Peyer's patch (tissue), 4 donors: ENCODE results near the gene PEMT. TPM values are rescaled to one million over a fixed set of nuclear protein-coding genes. Genes with fewer than 3 reads are reported as not detected.

Experiments used
- DNase-seq, 3 donors: peaks; one replicate each; pipeline ENCODE4 v3.0.0-alpha.2; 2017 to 2019
- H3K27ac ChIP-seq, 4 donors: fragments of 200-600 bp; sonication (generic); one replicate each; pipeline ENCODE4 v1.5.1; 2016 to 2019
- H3K27me3 ChIP-seq, 2 donors: fragments of 200-600 bp; sonication (generic); one replicate each; pipeline ENCODE4 v1.5.1; 2019
- H3K36me3 ChIP-seq, 3 donors: fragments of 200-600 bp; sonication (generic); one replicate each; pipeline ENCODE4 v1.5.1; 2016 to 2019
- H3K4me1 ChIP-seq, 4 donors: fragments of 200-600 bp; sonication (generic); one replicate each; pipeline ENCODE4 v1.5.1; 2016 to 2019
- H3K4me3 ChIP-seq, 4 donors: fragments of 200-600 bp; sonication (generic); 1 replicate in 3 of 4; 2 replicates in 1 of 4; pipeline ENCODE4 v1.5.1; 2016 to 2019; ENCODE audit warnings: mild to moderate bottlenecking in 1 of 4
- H3K9me3 ChIP-seq, 4 donors: fragments of 200-600 bp; sonication (generic); one replicate each; pipeline ENCODE4 v1.5.1; 2016 to 2019; ENCODE audit warnings: mild to moderate bottlenecking in 1 of 4
- POLR2A ChIP-seq, 2 donors: fragments of 450-650 bp; IDR thresholded peaks; one replicate each; pipeline ENCODE4 v1.5.1; 2017; ENCODE audit warnings: antibody characterized with exemption in 2 of 2, mild to moderate bottlenecking in 2 of 2, moderate library complexity in 2 of 2
- total RNA-seq, 4 donors: library from RNA; depleted of rRNA; stranded (reverse); fragments of >200 nt; gene quantifications; one replicate each; pipeline ENCODE4 v1.1.0, GENCODE V29; 2016
- TF ChIP-seq, protein P1 (sequence below), 6 experiments: fragments of 450-650 bp in 4 of 6; fragments of 200-600 bp in 2 of 6; sonication (generic) in 1 of 6; IDR thresholded peaks; one replicate each; pipeline ENCODE4 v1.5.1; 2017 to 2019; ENCODE audit warnings: antibody characterized with exemption in 6 of 6, mild to moderate bottlenecking in 3 of 6, moderate library complexity in 1 of 6

The PEMT gene
- total RNA-seq, 4 donors from 2014 or later: 9.9 to 25.0 (median 17.8) TPM

GRCh38 chr17:17514361-17514992 is 77.0 kb downstream of the PEMT start:
- no peak for DNase-seq
- Histone ChIP-seq H3K4me1 (no peaks in the 10 kb centered on the region), H3K9me3 (no peaks in the 10 kb centered on the region), H3K27me3 (no peaks in the 10 kb centered on the region), H3K27ac (no peak overlapping the region), H3K36me3 (no peaks in the 10 kb centered on the region), H3K4me3 (no peak overlapping the region)
- no peak for TF ChIP-seq POLR2A (IDR thresholded peaks at IDR 0.05)
- TF ChIP-seq, protein P1, sequence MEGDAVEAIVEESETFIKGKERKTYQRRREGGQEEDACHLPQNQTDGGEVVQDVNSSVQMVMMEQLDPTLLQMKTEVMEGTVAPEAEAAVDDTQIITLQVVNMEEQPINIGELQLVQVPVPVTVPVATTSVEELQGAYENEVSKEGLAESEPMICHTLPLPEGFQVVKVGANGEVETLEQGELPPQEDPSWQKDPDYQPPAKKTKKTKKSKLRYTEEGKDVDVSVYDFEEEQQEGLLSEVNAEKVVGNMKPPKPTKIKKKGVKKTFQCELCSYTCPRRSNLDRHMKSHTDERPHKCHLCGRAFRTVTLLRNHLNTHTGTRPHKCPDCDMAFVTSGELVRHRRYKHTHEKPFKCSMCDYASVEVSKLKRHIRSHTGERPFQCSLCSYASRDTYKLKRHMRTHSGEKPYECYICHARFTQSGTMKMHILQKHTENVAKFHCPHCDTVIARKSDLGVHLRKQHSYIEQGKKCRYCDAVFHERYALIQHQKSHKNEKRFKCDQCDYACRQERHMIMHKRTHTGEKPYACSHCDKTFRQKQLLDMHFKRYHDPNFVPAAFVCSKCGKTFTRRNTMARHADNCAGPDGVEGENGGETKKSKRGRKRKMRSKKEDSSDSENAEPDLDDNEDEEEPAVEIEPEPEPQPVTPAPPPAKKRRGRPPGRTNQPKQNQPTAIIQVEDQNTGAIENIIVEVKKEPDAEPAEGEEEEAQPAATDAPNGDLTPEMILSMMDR (IDR thresholded peaks at IDR 0.05): no peak

DNA sequence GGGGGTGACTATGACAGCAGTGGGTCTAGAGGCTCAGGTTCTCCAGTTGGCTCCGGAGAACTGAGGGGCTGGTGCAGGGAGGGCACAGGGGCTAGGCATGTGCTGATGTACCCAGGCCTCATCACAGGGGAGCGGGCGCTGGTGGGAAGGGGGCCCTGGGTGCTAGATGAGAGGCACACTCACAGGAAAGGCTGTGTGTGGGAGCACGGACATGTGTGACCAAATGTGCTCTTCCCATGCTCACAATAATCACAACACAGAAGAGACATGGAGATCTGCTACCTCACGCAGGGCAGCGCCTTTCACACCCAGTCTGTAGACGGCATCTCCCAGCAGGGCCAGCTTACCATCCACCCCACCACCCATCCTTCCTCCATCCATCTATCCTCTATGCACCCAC is 77.9 kb downstream of the PEMT start:
- no peaks in the 10 kb centered on the region for H3K36me3 ChIP-seq
- TF ChIP-seq POLR2A (IDR thresholded peaks at IDR 0.05): no peak
- TF ChIP-seq, protein P1 (IDR thresholded peaks at IDR 0.05): no peak
- no peaks in the 10 kb centered on the region for H3K27me3 ChIP-seq
- no peak overlapping the region for H3K4me3 ChIP-seq
- H3K9me3 ChIP-seq: no peaks in the 10 kb centered on the region
- DNase-seq: no peak
- H3K4me1 ChIP-seq: no peaks in the 10 kb centered on the region
- no peak overlapping the region for H3K27ac ChIP-seq

GRCh38 chr17:17512866-17513265 is 78.6 kb downstream of the PEMT start:
- DNase-seq: no peak
- TF ChIP-seq POLR2A (IDR thresholded peaks at IDR 0.05): no peak
- TF ChIP-seq, protein P1 (IDR thresholded peaks at IDR 0.05): no peak
- Histone ChIP-seq H3K4me1 (no peaks in the 10 kb centered on the region), H3K27ac (no peak overlapping the region), H3K27me3 (no peaks in the 10 kb centered on the region), H3K36me3 (no peaks in the 10 kb centered on the region), H3K9me3 (no peaks in the 10 kb centered on the region), H3K4me3 (no peak overlapping the region)

GRCh38 chr17:17511881-17512858 is 79.3 kb downstream of the PEMT start:
- TF ChIP-seq, protein P1 (IDR thresholded peaks at IDR 0.05): no peak
- no peak for TF ChIP-seq POLR2A (IDR thresholded peaks at IDR 0.05)
- H3K27ac ChIP-seq: no peak overlapping the region
- H3K36me3 ChIP-seq: no peaks in the 10 kb centered on the region
- H3K4me3 ChIP-seq: no peak overlapping the region
- no peaks in the 10 kb centered on the region for H3K4me1 ChIP-seq
- DNase-seq: peak in 1 of 3 donors; percentile 43
- no peaks in the 10 kb centered on the region for H3K27me3 ChIP-seq
- no peaks in the 10 kb centered on the region for H3K9me3 ChIP-seq

GRCh38 chr17:17511293-17511741 is 80.2 kb downstream of the PEMT start:
- TF ChIP-seq, protein P1 (IDR thresholded peaks at IDR 0.05): no peak
- TF ChIP-seq POLR2A (IDR thresholded peaks at IDR 0.05): no peak
- Histone ChIP-seq H3K9me3 (no peaks in the 10 kb centered on the region), H3K27me3 (no peaks in the 10 kb centered on the region), H3K36me3 (no peaks in the 10 kb centered on the region), H3K27ac (no peak overlapping the region), H3K4me1 (peaks cover 0 to 6% (median 0%) of the 10 kb centered on the region in 4 donors), H3K4me3 (no peak overlapping the region)
- peak in 1 of 3 donors; percentile 27 for DNase-seq
